Loucy (cell line): Measurements from ENCODE around the gene CSH1.
"Not testable (repeated sequence)": the region's sequence is repeated elsewhere in the genome, so short reads cannot be mapped to it uniquely, and the experiment has no call there.

Experiments
- H2AFZ ChIP-seq: fragments of 200-600 bp; sonication (generic); 2 replicates; pipeline ENCODE4 v1.6.0; 2016; ENCODE audit warnings: antibody characterized with exemption, mild to moderate bottlenecking, low read length, moderate library complexity
- H3F3A ChIP-seq: fragments of 200-600 bp; 2 replicates; pipeline ENCODE4 v1.6.0; 2016; ENCODE audit warnings: antibody characterized with exemption, low read depth, mild to moderate bottlenecking
- H3K27me3 ChIP-seq: fragments of 200-600 bp; sonication (generic); 2 replicates; pipeline ENCODE4 v1.6.1; 2014; ENCODE audit warnings: low read length, mild to moderate bottlenecking; ENCODE audit not compliant: insufficient read depth, poor library complexity, severe bottlenecking
- H3K36me3 ChIP-seq: fragments of 200-600 bp; sonication (generic); 2 replicates; pipeline ENCODE4 v1.6.1; 2016; ENCODE audit warnings: low read length; ENCODE audit not compliant: insufficient read depth
- H3K4me1 ChIP-seq: fragments of 200-600 bp; sonication (generic); 2 replicates; pipeline ENCODE4 v1.5.1; 2014; ENCODE audit warnings: low read length, mild to moderate bottlenecking; ENCODE audit not compliant: insufficient read depth, poor library complexity, severe bottlenecking
- H3K4me2 ChIP-seq: fragments of 200-600 bp; sonication (generic); 2 replicates; pipeline ENCODE4 v1.6.0; 2014; ENCODE audit warnings: antibody characterized with exemption, low read length, low read depth, mild to moderate bottlenecking; ENCODE audit not compliant: poor library complexity, severe bottlenecking
- H3K4me3 ChIP-seq: fragments of 200-600 bp; sonication (generic); 2 replicates; pipeline ENCODE4 v1.5.1; 2014; ENCODE audit warnings: low read length, mild to moderate bottlenecking, mixed read lengths; ENCODE audit not compliant: poor library complexity, severe bottlenecking
- H3K79me2 ChIP-seq: fragments of 200-600 bp; sonication (generic); 2 replicates; pipeline ENCODE4 v1.6.1; 2014; ENCODE audit warnings: low read length; ENCODE audit not compliant: insufficient read depth
- H3K9ac ChIP-seq: fragments of 200-600 bp; sonication (generic); 2 replicates; pipeline ENCODE4 v1.6.0; 2014; ENCODE audit warnings: mild to moderate bottlenecking, low read depth, low read length, moderate library complexity; ENCODE audit not compliant: poor library complexity, severe bottlenecking
- H3K9me2 ChIP-seq: fragments of 200-600 bp; sonication (generic); replicated peaks from 2 replicates; pipeline ENCODE4 v1.6.1; 2016; ENCODE audit warnings: low read depth, low read length, mixed read lengths
- H3K9me3 ChIP-seq: fragments of 200-600 bp; sonication (generic); 2 replicates; pipeline ENCODE4 v1.6.1; 2014; ENCODE audit warnings: mild to moderate bottlenecking, antibody characterized with exemption, low read length, low read depth; ENCODE audit not compliant: insufficient read depth
- H4K20me1 ChIP-seq: fragments of 200-600 bp; sonication (generic); 2 replicates; pipeline ENCODE4 v1.6.0; 2014; ENCODE audit warnings: antibody characterized with exemption, low read length, mild to moderate bottlenecking; ENCODE audit not compliant: insufficient read depth, poor library complexity, severe bottlenecking
- EZH2phosphoT487 ChIP-seq: fragments of 200-600 bp; IDR thresholded peaks from 2 replicates; pipeline ENCODE4 v1.6.1; 2018; ENCODE audit warnings: antibody characterized with exemption, mild to moderate bottlenecking, moderate library complexity, borderline replicate concordance
- TF ChIP-seq, protein P1 (sequence below): fragments of 200-600 bp; sonication (generic); conservative IDR thresholded peaks from 2 replicates; pipeline ENCODE4 v1.5.1; 2014; ENCODE audit warnings: mild to moderate bottlenecking, antibody characterized with exemption, low read length

The CSH1 gene

DNA sequence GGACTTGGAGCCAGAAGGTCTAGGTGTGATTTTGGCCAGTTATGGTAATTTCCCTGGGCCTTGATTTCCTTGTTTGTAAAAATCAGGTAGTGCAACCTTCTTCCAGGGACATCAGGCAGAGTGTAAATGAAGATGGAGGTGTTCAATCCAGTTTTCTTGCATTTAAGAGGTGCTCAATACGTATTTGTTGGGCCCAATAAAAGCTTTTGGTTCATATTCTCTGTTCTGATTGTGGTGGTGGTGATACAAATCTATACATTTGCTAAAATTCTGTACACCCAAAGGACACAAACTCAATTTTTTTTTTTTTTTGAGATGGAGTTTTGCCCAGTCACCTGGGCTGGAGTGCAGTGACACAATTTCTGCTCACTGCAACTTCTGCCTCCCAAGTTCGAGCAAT, 29.8 kb upstream of the CSH1 start:
- Histone ChIP-seq H3K9me2 (no peaks in the 10 kb centered on the region), H3K4me2 (peak overlapping the region; percentile 36), H3K9me3 (no peaks in the 10 kb centered on the region), H3K79me2 (peaks cover 19% of the 10 kb centered on the region), H2AFZ (no peak overlapping the region), H3K9ac (peak overlapping the region; percentile 48), H3K27me3 (no peaks in the 10 kb centered on the region), H3K36me3 (peaks cover 6% of the 10 kb centered on the region; the same call in 1 of the 2 replicates), H4K20me1 (peaks cover 9% of the 10 kb centered on the region), H3K4me3 (no peak overlapping the region), H3K4me1 (peaks cover 24% of the 10 kb centered on the region), H3F3A (no peaks in the 10 kb centered on the region; the same call in 1 of the 2 replicates)
- no peak for TF ChIP-seq EZH2phosphoT487
- TF ChIP-seq, protein P1, sequence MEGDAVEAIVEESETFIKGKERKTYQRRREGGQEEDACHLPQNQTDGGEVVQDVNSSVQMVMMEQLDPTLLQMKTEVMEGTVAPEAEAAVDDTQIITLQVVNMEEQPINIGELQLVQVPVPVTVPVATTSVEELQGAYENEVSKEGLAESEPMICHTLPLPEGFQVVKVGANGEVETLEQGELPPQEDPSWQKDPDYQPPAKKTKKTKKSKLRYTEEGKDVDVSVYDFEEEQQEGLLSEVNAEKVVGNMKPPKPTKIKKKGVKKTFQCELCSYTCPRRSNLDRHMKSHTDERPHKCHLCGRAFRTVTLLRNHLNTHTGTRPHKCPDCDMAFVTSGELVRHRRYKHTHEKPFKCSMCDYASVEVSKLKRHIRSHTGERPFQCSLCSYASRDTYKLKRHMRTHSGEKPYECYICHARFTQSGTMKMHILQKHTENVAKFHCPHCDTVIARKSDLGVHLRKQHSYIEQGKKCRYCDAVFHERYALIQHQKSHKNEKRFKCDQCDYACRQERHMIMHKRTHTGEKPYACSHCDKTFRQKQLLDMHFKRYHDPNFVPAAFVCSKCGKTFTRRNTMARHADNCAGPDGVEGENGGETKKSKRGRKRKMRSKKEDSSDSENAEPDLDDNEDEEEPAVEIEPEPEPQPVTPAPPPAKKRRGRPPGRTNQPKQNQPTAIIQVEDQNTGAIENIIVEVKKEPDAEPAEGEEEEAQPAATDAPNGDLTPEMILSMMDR, result no peak

DNA sequence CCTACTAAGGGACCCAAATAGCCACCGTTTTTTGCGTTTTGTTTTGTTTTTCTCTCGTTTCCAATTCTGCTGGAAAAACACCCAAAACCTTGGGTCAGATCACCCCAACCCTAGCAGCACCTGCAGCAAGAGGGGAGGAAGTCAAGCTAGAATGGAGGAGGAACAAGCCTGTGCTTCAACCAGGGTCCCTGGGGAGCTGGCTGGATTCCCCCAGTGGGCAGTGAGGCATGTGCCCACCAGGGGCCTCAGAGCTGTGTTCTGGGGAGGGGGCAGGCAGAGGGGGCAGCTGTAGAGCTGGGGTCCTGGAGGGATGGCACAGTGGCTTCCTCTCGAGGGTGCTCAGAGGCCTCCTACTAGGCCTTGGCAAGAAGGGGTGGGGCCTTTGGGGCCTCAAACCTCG, 29.2 kb upstream of the CSH1 start:
- H3K9me3 ChIP-seq, result no peaks in the 10 kb centered on the region
- no peak for TF ChIP-seq EZH2phosphoT487
- TF ChIP-seq, protein P1, result no peak
- peaks cover 6% of the 10 kb centered on the region; the same call in 1 of the 2 replicates for H3K36me3 ChIP-seq
- peak overlapping the region; percentile 48 for H3K9ac ChIP-seq
- peaks cover 21% of the 10 kb centered on the region for H3K4me1 ChIP-seq
- no peaks in the 10 kb centered on the region; the same call in 1 of the 2 replicates for H3F3A ChIP-seq
- H2AFZ ChIP-seq, result no peak overlapping the region
- H3K4me2 ChIP-seq, result peak overlapping the region; percentile 36
- H3K4me3 ChIP-seq, result no peak overlapping the region
- no peaks in the 10 kb centered on the region for H3K9me2 ChIP-seq
- no peaks in the 10 kb centered on the region for H3K27me3 ChIP-seq
- peaks cover 3% of the 10 kb centered on the region for H4K20me1 ChIP-seq
- peaks cover 13% of the 10 kb centered on the region for H3K79me2 ChIP-seq

DNA sequence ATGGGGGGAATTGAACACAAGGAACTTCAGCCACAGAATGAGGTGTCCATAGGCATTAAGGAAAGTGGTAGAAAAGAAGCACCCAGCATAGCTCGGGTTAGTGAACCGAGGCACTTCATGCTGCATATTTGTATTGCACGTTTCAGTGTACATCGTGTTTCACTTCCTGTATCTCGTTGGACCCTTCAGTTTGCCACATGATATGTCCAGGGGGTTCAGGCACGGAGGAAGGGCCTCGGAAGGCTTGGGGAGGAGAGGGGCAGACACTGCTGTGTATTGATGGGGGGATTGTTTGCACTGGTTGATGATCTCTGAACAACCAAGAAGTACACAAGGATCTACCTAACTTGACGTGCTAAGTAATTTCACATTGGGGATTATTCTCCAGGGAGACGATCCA, 26.0 kb upstream of the CSH1 start:
- H3F3A ChIP-seq, H3K4me2 ChIP-seq, H3K36me3 ChIP-seq, H3K27me3 ChIP-seq, H3K4me3 ChIP-seq, H3K9me2 ChIP-seq, H3K9me3 ChIP-seq, H3K9ac ChIP-seq, H3K79me2 ChIP-seq, H2AFZ ChIP-seq, H4K20me1 ChIP-seq: not testable (repeated sequence)
- H3K4me1 ChIP-seq, result peaks cover 23% of the 10 kb centered on the region

DNA sequence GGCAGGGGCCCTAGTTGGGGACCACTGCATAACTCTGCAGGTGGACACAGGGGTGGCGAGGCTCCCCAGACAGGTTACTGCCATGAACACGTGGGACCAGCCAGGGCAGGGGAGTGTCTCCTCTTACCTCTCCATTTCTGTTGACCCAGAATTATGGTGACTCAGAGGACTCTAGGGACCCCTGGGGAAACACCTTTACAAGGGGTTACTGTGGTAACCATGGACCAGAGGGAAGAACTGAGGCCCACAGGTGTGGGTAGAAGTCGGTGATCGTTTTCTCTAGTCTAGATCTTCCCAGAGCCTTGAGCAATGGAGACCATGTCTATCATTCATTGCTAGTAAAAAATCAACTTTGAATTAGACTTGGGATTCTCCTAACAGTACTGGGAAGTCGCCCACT, 24.4 kb upstream of the CSH1 start:
- H3K79me2 ChIP-seq, H3K27me3 ChIP-seq, H4K20me1 ChIP-seq, H3K9ac ChIP-seq, H3K9me3 ChIP-seq, H3K4me3 ChIP-seq, H2AFZ ChIP-seq, H3K4me2 ChIP-seq, H3K36me3 ChIP-seq, H3F3A ChIP-seq, H3K9me2 ChIP-seq: not testable (repeated sequence)
- peaks cover 18% of the 10 kb centered on the region for H3K4me1 ChIP-seq

GRCh38 chr17:63920050-63920449, 23.7 kb upstream of the CSH1 start:
- H3K36me3 ChIP-seq, H3K9me3 ChIP-seq, H2AFZ ChIP-seq, H3K4me3 ChIP-seq, H3K9me2 ChIP-seq, H3K9ac ChIP-seq, H3K4me2 ChIP-seq, H3K27me3 ChIP-seq, H3F3A ChIP-seq, H4K20me1 ChIP-seq, H3K79me2 ChIP-seq: not testable (repeated sequence)
- peaks cover 13% of the 10 kb centered on the region for H3K4me1 ChIP-seq
